Muscle of leg (tissue), 11 donors: ENCODE results near the gene NSD2. TPM values are rescaled to one million over a fixed set of nuclear protein-coding genes. Genes with fewer than 3 reads are reported as not detected.

Experiments
- DNase-seq: peaks from one replicate; pipeline ENCODE4 v3.0.0; 2013
- H3K27ac ChIP-seq: one replicate; pipeline ENCODE4 v1.5.1; 2013; ENCODE audit warnings: mild to moderate bottlenecking, low read length, control low read depth
- H3K27me3 ChIP-seq: one replicate; pipeline ENCODE4 v1.6.1; 2013; ENCODE audit warnings: low read length; ENCODE audit not compliant: control insufficient read depth, insufficient read depth
- H3K36me3 ChIP-seq: one replicate; pipeline ENCODE4 v1.6.1; 2013; ENCODE audit warnings: low read length; ENCODE audit not compliant: control insufficient read depth, insufficient read depth
- H3K4me1 ChIP-seq: one replicate; pipeline ENCODE4 v1.6.1; 2013; ENCODE audit warnings: low read length; ENCODE audit not compliant: control insufficient read depth, insufficient read depth
- H3K4me3 ChIP-seq: one replicate; pipeline ENCODE4 v1.5.1; 2013; ENCODE audit warnings: low read length, control low read depth
- H3K9me3 ChIP-seq: replicated peaks from 2 replicates; pipeline ENCODE4 v1.6.1; 2013; ENCODE audit warnings: low read depth, low read length; ENCODE audit not compliant: control insufficient read depth
- WGBS: methylation state at CpG from one replicate; pipeline ENCODE4 v1.1.5; 2013; ENCODE audit warnings: missing lambda C conversion rate; ENCODE audit not compliant: insufficient coverage; 5-methylcytosine and 5-hydroxymethylcytosine counted together
- polyA plus RNA-seq, 8 donors: library from polyadenylated mRNA; unstranded; fragments of 120-200 nt; gene quantifications; one replicate each; pipeline versions ENCODE4 v1.2.1 to v1.2.3, GENCODE V29; 2013; ENCODE audit warnings: inconsistent platforms in 1 of 8, low replicate concordance in 1 of 8; ENCODE audit not compliant: insufficient read length in 8 of 8, insufficient read depth in 1 of 8
- total RNA-seq: library from RNA; stranded (reverse); fragments of 120-200 nt; gene quantifications from one replicate; pipeline ENCODE4 v1.2.4, GENCODE V29; 2013

The NSD2 gene
- total and polyA plus RNA-seq, 9 donors = 35.7 to 56.5 (median 43.0) TPM

DNA sequence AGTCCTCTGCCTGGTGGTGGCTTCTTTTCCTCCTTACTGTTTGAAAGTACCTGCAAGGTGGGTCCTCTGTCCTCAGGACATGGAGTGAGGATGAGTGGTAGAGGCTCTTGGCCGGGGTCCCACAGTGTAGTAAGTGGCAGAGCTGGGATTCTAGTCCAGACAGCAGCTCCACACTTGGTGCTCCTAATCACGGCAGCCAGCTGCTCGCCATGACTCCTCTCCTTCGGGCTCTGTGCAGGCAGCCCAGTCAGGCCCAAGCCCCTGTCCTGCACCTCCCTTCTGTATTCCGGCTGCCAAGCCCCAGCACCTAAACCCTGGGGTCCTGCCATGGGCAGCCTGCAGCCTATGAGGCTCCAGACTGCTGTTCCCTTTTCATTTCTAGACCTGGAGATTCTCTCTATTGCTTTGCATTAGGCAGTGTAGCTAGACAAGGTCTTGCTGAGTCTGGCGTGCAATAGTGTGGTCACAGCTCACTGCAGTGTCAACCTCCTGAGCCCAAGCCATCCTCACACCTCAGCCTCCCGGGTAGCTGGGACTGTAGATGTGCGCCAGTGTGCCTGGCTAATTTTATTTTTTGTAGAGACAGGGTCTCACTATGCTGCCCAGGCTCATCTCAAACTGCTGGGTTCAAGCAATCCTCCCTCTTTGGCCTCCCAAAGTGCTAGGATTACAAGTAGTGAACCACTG, 24.9 kb downstream of the NSD2 start:
- H3K4me3 ChIP-seq = no peak overlapping the region
- H3K36me3 ChIP-seq = peaks cover 17% of the 10 kb centered on the region
- H3K27ac ChIP-seq = no peak overlapping the region
- no peaks in the 10 kb centered on the region for H3K9me3 ChIP-seq
- no peaks in the 10 kb centered on the region for H3K27me3 ChIP-seq
- no peak for DNase-seq
- H3K4me1 ChIP-seq = peaks cover 2% of the 10 kb centered on the region
- WGBS = 85% methylated on average over 6 of the region's 8 CpGs

DNA sequence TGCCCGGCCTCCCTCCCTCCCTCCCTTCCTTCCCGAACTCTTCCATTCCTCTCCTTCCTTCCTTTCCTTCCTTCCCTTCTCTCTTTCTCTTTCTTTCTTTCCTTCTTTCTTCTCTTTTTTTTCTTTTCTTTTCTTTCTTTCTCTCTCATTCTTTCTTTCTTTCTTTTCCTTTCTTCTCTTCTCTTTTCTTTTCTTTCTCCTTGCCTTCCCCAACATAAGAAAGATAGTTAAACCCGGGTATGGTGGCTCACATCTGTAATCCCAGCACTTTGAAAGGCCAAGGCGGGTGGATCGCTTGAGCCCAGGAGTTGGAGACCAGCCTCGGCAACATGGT, 25.4 kb downstream of the NSD2 start:
- Histone ChIP-seq H3K27ac (no peak overlapping the region), H3K4me3 (no peak overlapping the region), H3K9me3 (no peaks in the 10 kb centered on the region), H3K4me1 (peaks cover 2% of the 10 kb centered on the region), H3K36me3 (peaks cover 22% of the 10 kb centered on the region), H3K27me3 (no peaks in the 10 kb centered on the region)
- no peak for DNase-seq
- WGBS = 95% methylated on average over 6 of the region's 6 CpGs

DNA sequence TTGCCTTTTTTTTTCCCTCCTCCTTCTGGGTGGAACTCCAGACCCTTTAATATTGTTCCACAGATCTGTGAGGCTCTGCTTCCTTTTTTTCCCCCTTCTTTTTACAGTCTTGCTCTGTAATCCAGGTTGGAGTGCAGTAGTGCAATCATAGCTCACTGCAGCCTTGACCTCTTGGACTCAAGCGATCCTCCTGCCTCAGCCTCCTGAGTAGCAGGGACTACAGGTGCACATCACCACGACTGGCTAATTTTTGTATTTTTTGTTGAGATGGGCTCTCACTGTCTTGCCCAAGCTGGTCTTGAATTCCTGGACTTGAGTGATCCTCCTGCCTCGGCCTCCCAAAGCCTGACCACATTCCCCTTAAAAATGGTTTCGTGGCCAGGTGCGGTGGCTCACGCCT, 26.8 kb downstream of the NSD2 start:
- Histone ChIP-seq H3K36me3 (peaks cover 34% of the 10 kb centered on the region), H3K9me3 (no peaks in the 10 kb centered on the region), H3K4me1 (peaks cover 2% of the 10 kb centered on the region), H3K27ac (no peak overlapping the region), H3K27me3 (no peaks in the 10 kb centered on the region), H3K4me3 (no peak overlapping the region)
- WGBS = 94% methylated on average over 4 of the region's 6 CpGs
- DNase-seq = no peak

DNA sequence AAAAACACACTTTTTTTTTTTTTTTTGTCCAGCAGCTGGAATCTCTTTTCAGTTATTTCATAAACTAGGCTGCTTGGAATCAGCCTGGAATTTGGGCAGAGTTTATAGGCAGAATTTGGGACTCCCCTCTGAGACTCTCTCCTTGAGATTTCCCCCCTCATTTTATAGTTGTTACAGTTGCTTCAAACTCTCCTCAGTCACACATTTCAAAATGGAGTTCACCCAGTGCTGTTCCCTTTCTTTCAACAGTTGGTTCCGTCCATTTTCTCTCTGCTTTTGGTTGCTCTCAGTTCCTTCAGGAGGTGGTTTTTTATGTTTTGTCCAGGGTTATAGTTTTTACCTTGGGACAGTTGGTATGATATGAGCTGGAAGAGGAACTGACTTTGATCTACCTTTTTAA, 27.5 kb downstream of the NSD2 start:
- no peak overlapping the region for H3K27ac ChIP-seq
- WGBS = no CpG with 5 or more reads among the region's 1 CpG
- peaks cover 2% of the 10 kb centered on the region for H3K4me1 ChIP-seq
- H3K36me3 ChIP-seq = peaks cover 37% of the 10 kb centered on the region
- no peak for DNase-seq
- no peak overlapping the region for H3K4me3 ChIP-seq
- H3K27me3 ChIP-seq = no peaks in the 10 kb centered on the region
- H3K9me3 ChIP-seq = no peaks in the 10 kb centered on the region

DNA sequence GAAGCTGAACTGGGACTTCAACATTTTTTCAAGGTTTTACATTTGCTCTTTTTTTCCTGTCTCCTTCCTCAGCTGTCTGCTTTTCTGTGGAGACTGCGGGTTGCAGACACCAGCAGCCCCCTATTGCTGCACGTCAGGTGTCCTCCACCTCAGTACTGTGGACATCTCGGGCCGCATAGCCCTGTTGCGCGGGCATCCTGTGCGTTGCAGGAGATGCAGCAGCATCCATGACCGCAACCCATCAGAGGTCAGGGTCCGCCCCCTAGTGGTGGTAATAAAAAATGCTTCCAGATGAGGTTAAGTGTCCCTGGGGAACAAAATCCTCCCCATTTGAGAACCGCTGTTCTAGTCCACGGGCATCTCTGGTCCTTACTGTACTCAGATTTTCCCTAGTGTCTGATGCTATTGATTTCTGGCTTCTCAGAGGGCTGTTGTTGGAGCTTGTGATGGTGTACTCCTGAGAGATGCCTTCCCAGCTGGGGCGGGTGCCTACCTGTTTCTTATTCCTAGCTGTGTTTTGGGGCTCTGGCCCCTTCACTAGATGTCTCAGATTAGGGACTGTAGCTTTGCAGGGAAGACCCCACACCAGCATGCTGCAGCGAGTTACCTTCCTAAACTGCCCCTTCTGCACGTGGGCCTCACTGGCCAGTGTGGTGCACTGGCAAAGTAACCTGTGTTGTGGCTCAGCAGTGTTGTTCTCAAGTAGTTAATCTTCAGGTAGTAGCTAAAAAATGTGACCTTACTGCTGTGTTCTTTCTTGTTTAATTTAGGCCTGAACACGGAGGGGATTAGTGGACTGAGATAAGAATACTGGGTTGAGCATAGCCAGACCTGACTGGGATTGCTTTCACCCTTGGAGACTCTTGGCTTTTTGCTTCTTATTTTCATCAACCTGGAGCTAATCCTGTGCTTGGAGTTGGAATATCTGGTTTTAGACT, 28.2 kb downstream of the NSD2 start:
- Histone ChIP-seq H3K9me3 (no peaks in the 10 kb centered on the region), H3K36me3 (peaks cover 35% of the 10 kb centered on the region), H3K4me1 (peaks cover 2% of the 10 kb centered on the region), H3K27ac (no peak overlapping the region), H3K4me3 (no peak overlapping the region), H3K27me3 (no peaks in the 10 kb centered on the region)
- DNase-seq = peak; percentile 83
- WGBS = 40% methylated on average over 5 of the region's 15 CpGs

DNA sequence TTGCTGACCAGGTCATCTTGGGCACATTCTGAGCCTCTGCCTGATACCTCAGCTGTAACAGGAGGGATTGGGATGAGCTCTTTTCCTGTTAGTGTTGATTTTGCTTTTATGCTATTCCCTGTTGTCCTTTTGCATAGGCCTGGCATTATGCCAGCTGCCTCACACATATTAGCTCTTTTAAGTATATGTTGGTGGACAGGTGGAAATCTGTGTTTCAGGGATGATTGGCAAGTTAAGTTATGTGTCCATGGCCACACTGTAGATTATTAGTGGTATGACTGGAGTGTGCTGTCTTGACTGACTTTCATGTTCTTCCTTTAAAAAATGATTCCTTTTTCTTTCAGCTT, 28.9 kb downstream of the NSD2 start:
- Histone ChIP-seq H3K27me3 (no peaks in the 10 kb centered on the region), H3K27ac (no peak overlapping the region), H3K36me3 (peaks cover 35% of the 10 kb centered on the region), H3K9me3 (no peaks in the 10 kb centered on the region), H3K4me3 (no peak overlapping the region), H3K4me1 (peaks cover 2% of the 10 kb centered on the region)
- no peak for DNase-seq

DNA sequence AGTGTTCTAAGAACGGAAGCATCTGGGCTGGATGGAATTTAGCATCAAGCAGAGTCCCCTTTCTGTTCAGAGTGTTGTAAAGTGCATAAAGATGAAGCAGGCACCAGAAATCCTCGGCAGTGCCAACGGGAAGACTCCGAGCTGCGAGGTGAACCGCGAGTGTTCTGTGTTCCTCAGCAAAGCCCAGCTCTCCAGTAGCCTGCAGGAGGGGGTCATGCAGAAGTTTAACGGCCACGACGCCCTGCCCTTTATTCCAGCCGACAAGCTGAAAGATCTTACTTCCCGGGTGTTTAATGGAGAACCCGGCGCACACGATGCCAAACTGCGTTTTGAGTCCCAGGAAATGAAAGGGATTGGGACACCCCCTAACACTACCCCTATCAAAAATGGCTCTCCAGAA, 29.4 kb downstream of the NSD2 start:
- H3K4me3 ChIP-seq = no peak overlapping the region
- H3K27me3 ChIP-seq = no peaks in the 10 kb centered on the region
- peaks cover 2% of the 10 kb centered on the region for H3K4me1 ChIP-seq
- H3K27ac ChIP-seq = no peak overlapping the region
- WGBS = 78% methylated on average over 9 of the region's 16 CpGs
- peaks cover 40% of the 10 kb centered on the region for H3K36me3 ChIP-seq
- DNase-seq = no peak
- no peaks in the 10 kb centered on the region for H3K9me3 ChIP-seq

DNA sequence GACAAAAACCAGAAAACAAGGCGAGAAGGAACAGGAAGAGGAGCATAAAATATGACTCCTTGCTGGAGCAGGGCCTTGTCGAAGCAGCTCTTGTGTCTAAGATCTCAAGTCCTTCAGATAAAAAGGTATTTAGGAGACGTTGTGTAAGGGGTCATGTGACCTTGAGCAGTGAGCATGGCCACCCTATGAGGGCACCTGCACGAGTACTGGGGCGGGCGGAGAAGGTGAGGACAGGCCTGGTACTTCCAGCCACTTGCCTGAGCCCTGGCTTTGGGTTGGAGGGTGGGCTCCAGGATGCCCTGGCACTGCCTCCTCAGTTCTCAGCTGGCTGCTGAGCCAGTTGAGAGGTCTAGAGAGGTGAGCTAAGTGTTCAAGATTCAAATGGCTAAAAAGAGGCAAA, 29.9 kb downstream of the NSD2 start:
- H3K4me1 ChIP-seq = peaks cover 2% of the 10 kb centered on the region
- WGBS = 76% methylated on average over 6 of the region's 6 CpGs
- no peak overlapping the region for H3K4me3 ChIP-seq
- H3K36me3 ChIP-seq = peaks cover 43% of the 10 kb centered on the region
- no peak overlapping the region for H3K27ac ChIP-seq
- no peaks in the 10 kb centered on the region for H3K27me3 ChIP-seq
- DNase-seq = no peak
- no peaks in the 10 kb centered on the region for H3K9me3 ChIP-seq

DNA sequence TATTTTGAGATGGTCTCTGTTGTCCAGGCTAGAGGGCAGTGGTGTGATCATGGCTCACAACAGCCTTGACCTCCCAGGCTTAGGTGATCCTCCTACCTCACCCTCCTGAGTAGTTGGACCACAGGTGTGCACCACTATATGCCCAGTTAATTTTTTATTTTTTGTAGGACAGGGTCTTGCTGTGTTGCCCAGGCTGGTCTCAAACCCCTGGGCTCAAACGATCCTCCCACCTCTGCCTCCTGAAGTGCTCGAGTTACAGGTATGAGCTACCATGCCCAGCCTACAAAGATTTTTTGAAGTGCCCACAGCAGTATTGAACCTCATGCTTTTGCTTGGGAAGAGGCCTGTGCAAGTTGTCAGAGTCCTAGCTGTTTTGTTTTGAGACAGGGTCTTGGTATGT, 31.1 kb downstream of the NSD2 start:
- Histone ChIP-seq H3K27ac (no peak overlapping the region), H3K27me3 (no peaks in the 10 kb centered on the region), H3K4me3 (no peak overlapping the region), H3K4me1 (peaks cover 2% of the 10 kb centered on the region), H3K9me3 (no peaks in the 10 kb centered on the region), H3K36me3 (peaks cover 43% of the 10 kb centered on the region)
- no peak for DNase-seq
- no CpG with 5 or more reads among the region's 2 CpGs for whole genome bisulfite sequencing

DNA sequence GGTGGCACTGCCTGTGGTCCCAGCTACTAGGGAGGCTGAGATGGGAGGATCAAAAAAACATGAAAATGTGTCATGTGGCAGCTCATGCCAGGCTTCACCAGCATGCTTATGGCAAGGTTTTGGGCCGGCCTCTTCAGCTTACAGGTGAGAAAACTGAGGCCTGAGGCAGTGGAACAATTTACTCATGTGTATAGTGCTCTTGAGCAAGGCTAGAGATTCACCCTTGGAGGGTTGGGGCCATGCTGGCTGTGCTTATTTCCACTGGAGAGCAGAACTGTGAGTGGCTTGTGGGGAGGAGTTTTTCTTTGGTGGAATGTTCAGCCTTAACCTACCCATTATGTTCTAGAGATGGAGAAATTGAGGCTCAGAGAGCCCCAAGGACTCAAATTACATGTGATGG, 31.8 kb downstream of the NSD2 start:
- WGBS = no CpG with 5 or more reads among the region's 1 CpG
- no peak overlapping the region for H3K4me3 ChIP-seq
- no peaks in the 10 kb centered on the region for H3K9me3 ChIP-seq
- H3K27ac ChIP-seq = no peak overlapping the region
- no peak for DNase-seq
- H3K4me1 ChIP-seq = peaks cover 2% of the 10 kb centered on the region
- H3K36me3 ChIP-seq = peaks cover 43% of the 10 kb centered on the region
- H3K27me3 ChIP-seq = no peaks in the 10 kb centered on the region
